HG03064 (cell line): ENCODE results near the gene CSPG4.
A peak's percentile ranks its signal among the peaks of the same experiment; 100 is the strongest.
"Not testable (repeated sequence)": the region's sequence is repeated elsewhere in the genome, so short reads cannot be mapped to it uniquely, and the experiment has no call there.

Experiments used
- ATAC-seq: cut with Tn5 transposase; IDR thresholded peaks from one replicate; pipeline ENCODE4 v1.9.1; 2021; ENCODE audit warnings: low read depth; ENCODE audit not compliant: unreplicated experiment

CSPG4 gene, protein sequence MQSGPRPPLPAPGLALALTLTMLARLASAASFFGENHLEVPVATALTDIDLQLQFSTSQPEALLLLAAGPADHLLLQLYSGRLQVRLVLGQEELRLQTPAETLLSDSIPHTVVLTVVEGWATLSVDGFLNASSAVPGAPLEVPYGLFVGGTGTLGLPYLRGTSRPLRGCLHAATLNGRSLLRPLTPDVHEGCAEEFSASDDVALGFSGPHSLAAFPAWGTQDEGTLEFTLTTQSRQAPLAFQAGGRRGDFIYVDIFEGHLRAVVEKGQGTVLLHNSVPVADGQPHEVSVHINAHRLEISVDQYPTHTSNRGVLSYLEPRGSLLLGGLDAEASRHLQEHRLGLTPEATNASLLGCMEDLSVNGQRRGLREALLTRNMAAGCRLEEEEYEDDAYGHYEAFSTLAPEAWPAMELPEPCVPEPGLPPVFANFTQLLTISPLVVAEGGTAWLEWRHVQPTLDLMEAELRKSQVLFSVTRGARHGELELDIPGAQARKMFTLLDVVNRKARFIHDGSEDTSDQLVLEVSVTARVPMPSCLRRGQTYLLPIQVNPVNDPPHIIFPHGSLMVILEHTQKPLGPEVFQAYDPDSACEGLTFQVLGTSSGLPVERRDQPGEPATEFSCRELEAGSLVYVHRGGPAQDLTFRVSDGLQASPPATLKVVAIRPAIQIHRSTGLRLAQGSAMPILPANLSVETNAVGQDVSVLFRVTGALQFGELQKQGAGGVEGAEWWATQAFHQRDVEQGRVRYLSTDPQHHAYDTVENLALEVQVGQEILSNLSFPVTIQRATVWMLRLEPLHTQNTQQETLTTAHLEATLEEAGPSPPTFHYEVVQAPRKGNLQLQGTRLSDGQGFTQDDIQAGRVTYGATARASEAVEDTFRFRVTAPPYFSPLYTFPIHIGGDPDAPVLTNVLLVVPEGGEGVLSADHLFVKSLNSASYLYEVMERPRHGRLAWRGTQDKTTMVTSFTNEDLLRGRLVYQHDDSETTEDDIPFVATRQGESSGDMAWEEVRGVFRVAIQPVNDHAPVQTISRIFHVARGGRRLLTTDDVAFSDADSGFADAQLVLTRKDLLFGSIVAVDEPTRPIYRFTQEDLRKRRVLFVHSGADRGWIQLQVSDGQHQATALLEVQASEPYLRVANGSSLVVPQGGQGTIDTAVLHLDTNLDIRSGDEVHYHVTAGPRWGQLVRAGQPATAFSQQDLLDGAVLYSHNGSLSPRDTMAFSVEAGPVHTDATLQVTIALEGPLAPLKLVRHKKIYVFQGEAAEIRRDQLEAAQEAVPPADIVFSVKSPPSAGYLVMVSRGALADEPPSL (N-terminal part only)

DNA sequence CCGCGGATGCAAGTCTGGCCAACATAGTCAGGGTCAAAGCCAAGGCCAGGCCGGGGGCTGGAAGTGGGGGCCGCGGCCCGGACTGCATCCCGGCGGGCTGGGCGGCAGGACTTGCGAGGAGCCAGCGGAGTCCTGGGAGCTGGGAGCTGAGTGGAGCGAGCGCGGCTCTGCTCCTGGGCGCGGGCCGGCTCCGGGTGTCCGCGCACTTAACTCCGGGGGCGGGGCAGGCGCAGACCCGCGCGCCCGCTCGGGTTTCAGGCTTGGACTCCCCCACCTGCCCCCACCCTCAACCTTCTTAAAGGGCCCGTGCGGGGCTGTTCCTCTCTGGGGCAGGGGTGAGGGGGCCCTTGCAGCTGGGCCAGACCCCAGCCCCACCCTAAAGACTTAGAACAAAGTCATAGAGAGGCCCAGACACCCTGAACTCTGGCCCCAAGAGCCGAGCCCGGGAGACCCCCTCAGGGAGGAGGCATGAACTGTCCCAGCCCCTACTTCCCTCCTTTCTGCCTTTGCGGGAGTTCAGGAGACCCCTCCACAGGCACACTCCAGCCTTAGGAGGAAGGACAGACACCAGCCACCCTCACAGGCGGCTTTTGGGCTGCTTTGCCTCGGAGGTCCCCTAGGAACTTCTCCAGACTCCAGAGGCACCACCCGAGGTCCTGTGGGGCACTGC lies at the start of gene CSPG4:
TSS of gene CSPG4 (minus strand) at position 181 of the 670 bp plus-strand sequence. CDS start at position 88, 93 bp downstream.
- no peak for ATAC-seq

DNA sequence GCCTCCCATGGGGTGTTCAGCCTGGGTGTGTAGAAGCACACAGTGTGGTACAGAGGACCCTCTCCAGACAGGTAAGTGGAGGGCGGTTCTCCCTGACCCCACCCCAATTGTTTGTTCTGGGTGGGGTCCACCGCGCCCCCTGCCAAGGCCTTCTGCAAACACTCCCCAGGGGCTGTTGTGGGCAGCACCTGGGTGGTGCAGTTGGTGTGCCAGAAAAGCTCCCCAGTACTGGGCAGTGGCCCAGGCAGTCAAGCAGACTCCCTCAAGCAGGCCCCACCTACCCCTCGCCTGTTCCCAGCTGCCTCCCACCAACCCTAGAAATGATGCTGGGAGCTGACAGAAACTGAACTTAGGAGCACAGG lies 49.7 kb upstream of the CSPG4 start:
- not testable (repeated sequence) for ATAC-seq

- no peak for ATAC-seq
These were observed 49.1 kb upstream of the CSPG4 start for GRCh38 chr15:75761446-75762356.

- no peak for ATAC-seq
These were observed 48.2 kb upstream of the CSPG4 start for GRCh38 chr15:75760704-75761435.

GRCh38 chr15:75760131-75760520 lies 47.5 kb upstream of the CSPG4 start:
- not testable (repeated sequence) for ATAC-seq

DNA sequence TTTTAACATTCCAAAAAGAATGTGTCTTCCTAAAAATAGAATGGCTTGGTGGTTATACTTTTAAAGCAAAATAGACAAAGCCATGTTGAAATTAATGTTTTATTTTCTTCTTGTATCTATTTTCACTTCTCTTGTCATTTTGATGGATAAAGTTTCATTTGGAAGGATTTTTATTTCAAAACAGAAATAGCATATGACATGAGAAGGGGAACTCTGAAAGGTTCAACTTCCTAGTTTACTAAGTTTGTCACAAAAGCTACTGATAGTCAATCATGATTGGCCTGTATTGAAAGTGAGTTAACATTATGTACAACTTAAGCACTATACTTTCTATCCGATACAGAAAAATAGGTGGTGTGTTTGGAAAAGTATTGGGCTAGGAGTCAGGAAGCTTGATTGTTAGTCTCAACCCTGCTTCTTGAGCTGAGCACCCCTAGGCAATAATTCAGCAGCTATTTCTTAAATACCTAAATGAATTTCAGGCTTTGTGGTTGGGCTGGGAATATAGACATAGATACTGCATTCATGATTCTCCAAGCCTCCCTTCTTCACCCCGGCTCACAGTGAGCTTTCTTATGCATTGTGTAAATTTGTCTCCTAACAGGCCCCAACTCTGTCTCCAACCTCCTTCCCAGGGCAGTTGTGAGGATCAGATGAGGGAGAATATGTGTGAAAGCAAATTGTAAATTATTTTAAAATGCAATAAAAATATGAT lies 46.9 kb upstream of the CSPG4 start:
- no peak for ATAC-seq

DNA sequence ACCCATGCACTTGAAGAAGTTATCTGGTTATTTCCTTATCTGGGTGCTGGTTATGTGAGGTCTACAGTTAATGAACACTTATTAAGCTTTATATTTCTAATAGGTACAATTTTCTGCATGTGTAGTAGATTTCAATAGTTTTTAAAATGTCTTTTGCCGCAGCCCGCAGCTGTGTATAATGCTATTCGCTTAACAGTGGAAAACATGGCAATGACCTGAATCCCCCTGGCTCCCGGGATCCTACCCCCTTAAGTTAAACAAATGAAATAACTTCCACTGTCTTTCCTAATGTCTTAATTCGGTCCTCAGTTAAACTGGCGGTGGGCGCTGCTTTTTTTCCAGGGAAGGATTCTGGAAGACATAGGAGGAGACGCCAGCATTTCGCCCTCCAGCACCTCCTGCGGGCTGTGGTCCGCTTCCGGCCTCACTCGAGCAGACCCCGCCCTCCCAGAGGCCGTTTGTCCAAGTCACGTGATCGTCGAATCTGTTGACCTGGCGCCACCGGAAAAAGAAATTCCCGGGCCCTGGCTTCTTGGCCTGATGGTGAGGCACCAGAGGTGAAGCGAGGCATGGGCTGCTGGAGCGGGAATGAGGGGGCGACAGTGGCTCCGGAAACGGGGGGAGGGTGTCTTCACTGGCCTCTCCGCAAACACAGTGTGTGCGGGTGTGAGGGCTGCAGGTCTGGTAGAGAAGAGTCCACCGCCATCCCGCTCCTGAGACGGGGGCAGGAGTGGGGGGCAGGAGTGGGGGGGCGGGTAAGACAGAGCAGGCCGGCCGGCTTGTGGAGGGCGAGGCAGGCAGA lies 45.6 kb upstream of the CSPG4 start:
- ATAC-seq, result peak; percentile 90

DNA sequence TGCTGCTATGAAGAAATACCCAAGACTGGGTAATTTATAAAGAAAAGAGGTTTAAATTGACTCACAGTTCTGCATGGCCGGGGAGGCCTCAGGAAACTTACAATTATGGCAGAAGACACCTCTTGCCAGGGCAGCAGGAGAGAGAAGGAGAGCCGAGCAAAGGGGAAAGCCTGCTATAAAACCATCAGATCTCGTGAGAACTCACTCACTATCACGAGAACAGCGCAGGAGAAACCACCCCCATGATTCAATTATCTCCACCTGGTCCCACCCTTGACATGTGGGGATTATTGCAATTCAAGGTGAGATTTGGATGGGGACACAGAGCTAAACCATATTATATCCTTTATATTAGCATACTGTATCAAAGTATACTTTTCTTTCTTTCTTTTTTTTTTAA lies 42.2 kb upstream of the CSPG4 start:
- ATAC-seq, result not testable (repeated sequence)

DNA sequence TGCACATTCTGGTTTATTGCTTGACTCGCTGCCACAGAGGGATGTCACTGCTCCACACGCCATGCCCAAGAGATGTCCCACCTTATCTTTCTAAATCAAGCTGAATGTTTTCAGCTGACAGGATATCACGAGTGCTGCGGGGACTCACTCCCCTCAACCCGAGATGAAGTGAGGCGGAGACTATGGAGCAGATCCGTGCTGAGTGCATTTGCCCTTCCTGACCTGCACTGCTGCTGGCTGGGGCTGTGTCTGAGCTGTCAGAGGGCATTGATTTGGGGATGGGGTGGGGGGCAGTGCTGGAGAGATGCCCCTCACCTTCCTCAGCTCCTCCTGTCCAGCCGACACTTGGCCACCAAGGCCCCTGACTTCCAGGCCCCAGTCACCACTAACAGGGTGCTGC lies 40.5 kb upstream of the CSPG4 start:
- no peak for ATAC-seq

GRCh38 chr15:75751891-75752290 lies 39.2 kb upstream of the CSPG4 start:
- ATAC-seq, result no peak

- no peak for ATAC-seq
These were observed 38.6 kb upstream of the CSPG4 start for GRCh38 chr15:75751116-75751875.

DNA sequence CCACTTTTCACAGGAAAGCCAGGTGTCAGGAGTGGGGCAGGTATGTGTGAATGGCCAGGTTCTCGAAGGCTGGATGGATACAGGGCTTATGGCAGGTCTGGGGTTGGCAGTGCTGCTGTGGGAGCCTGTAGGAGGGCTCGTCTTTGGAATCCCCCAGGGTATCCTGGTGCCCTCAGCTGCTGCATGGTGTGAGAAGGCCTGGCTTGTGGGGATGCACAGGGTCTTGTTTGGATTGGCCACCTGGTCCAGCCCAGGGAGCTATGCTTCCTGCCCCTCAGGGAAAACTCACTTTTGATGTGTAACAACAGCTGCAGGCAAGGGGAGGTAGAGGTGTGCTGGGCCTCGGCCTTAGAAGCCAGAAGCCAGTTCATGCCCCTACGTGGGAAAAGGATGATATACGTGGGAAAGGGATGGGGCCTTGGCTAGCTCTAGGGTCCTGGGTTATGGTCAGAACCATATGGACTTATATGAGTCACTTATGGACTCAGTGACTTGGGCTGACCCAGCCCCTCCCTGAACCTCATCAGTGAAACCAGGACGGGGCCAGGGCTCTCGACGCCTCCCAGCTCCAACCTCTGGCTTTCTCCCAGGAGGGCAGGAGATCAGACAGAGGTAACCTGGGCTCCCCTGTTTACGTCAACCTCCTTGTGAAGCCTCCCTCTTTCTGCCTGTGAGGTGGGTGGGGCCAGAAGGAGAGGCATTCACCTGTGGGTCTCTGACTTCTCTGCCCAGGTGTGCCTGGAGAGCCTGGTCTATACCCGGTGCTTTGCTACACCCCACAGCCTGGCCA lies 37.8 kb upstream of the CSPG4 start:
- ATAC-seq, result no peak

DNA sequence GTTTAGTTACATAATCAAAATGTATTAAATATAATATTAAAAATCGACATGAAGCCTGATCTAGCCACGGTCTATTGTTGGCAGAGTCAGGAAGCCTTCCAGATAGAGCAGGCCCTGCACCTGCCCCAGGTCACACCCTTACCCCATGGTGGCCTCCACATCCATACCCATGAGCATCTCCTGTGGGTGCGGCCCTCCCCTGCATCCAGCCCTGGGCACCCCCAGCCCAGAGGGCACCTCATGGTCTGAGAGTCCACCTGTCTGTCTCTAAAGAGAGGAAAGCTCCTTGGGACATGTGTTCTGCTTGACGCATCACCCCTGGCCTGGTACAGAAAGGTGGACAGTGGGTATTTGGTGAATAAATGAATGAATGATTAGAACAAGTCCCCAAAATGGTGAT lies 37.2 kb upstream of the CSPG4 start:
- no peak for ATAC-seq

- ATAC-seq, result not testable (repeated sequence)
These were observed 36.2 kb upstream of the CSPG4 start for GRCh38 chr15:75748882-75749281.

- not testable (repeated sequence) for ATAC-seq
These were observed 34.5 kb upstream of the CSPG4 start for GRCh38 chr15:75747121-75747520.

DNA sequence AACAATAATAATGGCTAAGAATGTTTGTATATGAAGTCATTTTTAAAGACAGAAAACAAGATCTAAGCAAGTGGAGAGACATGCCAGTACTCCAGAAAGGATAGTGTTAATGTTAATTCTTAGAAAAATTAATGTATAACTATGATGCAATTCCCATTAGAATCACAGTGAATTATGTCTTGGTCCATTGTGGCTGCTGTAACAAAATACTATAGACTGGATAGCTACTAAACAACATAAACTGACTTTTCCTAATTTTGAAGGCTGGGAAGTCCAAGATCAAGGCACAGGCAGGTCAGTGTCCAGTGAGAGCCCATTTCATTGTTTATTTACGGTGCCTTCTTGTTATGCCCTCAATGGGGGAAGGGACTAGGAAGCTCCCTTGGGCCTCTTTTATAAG lies 32.7 kb upstream of the CSPG4 start:
- no peak for ATAC-seq
